Endothelial cell of umbilical vein (primary cell): Measurements from ENCODE around the gene MARK1. TPM values are rescaled to one million over a fixed set of nuclear protein-coding genes. Genes with fewer than 3 reads are reported as not detected.

Experiments used
- BruUV-seq: library from RNA; stranded (reverse); fragments of 400-500 nt; replicated peaks from 2 replicates; lab custom pipeline; 2021; lab: Mats Ljungman, UMichigan
- CTCF ChIA-PET: fragments of 300-600, 350-600 bp; sonication (Branson Sonifier 250); formaldehyde crosslinking; loops from one replicate; lab custom pipeline; 2021; ENCODE audit warnings: antibody characterized with exemption, inconsistent platforms; lab: Charles Lee
- POLR2A ChIA-PET: fragments of 300-600, 350-600 bp; sonication (Branson Sonifier 250); formaldehyde crosslinking; loops from one replicate; lab custom pipeline; 2021; ENCODE audit warnings: antibody characterized with exemption, inconsistent platforms; lab: Charles Lee
- DNase-seq: peaks from one replicate; pipeline ENCODE4 v3.0.0-alpha.2; 2011; ENCODE audit warnings: low read depth, low spot score
- FAIRE-seq: peaks from 2 replicates; lab custom pipeline; 2011; peaks lifted over from hg19 to GRCh38; lab: Jason Lieb, UNC
- H2AFZ ChIP-seq: 2 replicates; pipeline ENCODE4 v1.6.0; 2012; ENCODE audit warnings: low read depth, low read length, control low read depth, inconsistent platforms
- H3K27ac ChIP-seq: 2 replicates; pipeline ENCODE4 v1.5.1; 2011; ENCODE audit warnings: low read depth, mild to moderate bottlenecking, control low read depth, low read length, moderate library complexity; ENCODE audit not compliant: insufficient read depth
- H3K27me3 ChIP-seq, 2 experiments: 2 replicates each; pipeline versions ENCODE4 v1.6.0 to v1.6.1; 2011; ENCODE audit warnings: low read length in 2 of 2, mixed read lengths in 1 of 2; ENCODE audit not compliant: control insufficient read depth in 2 of 2, insufficient read depth in 2 of 2
- H3K36me3 ChIP-seq, 2 experiments: 2 replicates in 1 of 2; 3 replicates in 1 of 2; pipeline ENCODE4 v1.5.1; 2011; ENCODE audit warnings: low read length in 2 of 2, mild to moderate bottlenecking in 1 of 2, moderate library complexity in 1 of 2; ENCODE audit not compliant: control insufficient read depth in 2 of 2, insufficient read depth in 2 of 2; ENCODE audit errors: extremely low read depth in 1 of 2
- H3K4me1 ChIP-seq: 3 replicates; pipeline ENCODE4 v1.5.1; 2011; ENCODE audit warnings: mild to moderate bottlenecking, low read length; ENCODE audit not compliant: control insufficient read depth, insufficient read depth; ENCODE audit errors: extremely low read depth
- H3K4me2 ChIP-seq: 2 replicates; pipeline ENCODE4 v1.6.1; 2011; ENCODE audit warnings: low read length, control low read depth, mixed read lengths; ENCODE audit not compliant: insufficient read depth
- H3K4me3 ChIP-seq, 3 experiments: fragments of 200-600 bp in 1 of 3; sonication (generic), shearing (Covaris generic) in 1 of 3; replicated peaks in 1 of 3; 2 replicates each; pipeline ENCODE4 v1.5.1; 2011 to 2016; ENCODE audit warnings: control low read depth in 3 of 3, low read length in 3 of 3, mild to moderate bottlenecking in 2 of 3, inconsistent platforms in 1 of 3, low read depth in 1 of 3, moderate library complexity in 1 of 3; ENCODE audit not compliant: insufficient read depth in 1 of 3
- H3K79me2 ChIP-seq: 2 replicates; pipeline ENCODE4 v1.6.0; 2012; ENCODE audit warnings: low read length, inconsistent platforms; ENCODE audit not compliant: control insufficient read depth, insufficient read depth
- H3K9ac ChIP-seq: replicated peaks from 2 replicates; pipeline ENCODE3; 2011; ENCODE audit warnings: low read length, control low read depth; ENCODE audit not compliant: insufficient read depth; ENCODE audit errors: extremely low read depth
- H3K9me1 ChIP-seq: replicated peaks from 3 replicates; pipeline ENCODE4 v1.6.0; 2011; ENCODE audit warnings: mild to moderate bottlenecking, low read length; ENCODE audit not compliant: control insufficient read depth, insufficient read depth; ENCODE audit errors: extremely low read depth
- H3K9me3 ChIP-seq: replicated peaks from 2 replicates; pipeline ENCODE4 v1.5.1; 2012; ENCODE audit warnings: low read length, inconsistent platforms; ENCODE audit not compliant: control insufficient read depth, insufficient read depth
- H4K20me1 ChIP-seq: replicated peaks from 2 replicates; pipeline ENCODE3; 2011; ENCODE audit warnings: mild to moderate bottlenecking, low read length; ENCODE audit not compliant: control insufficient read depth, insufficient read depth; ENCODE audit errors: extremely low read depth
- CTCF ChIP-seq, 2 donors: IDR thresholded peaks; 1 replicate in 1 of 2; 2 replicates in 1 of 2; pipeline ENCODE4 v1.5.1; 2011; ENCODE audit warnings: low read length in 2 of 2, mild to moderate bottlenecking in 2 of 2, moderate library complexity in 2 of 2, control low read depth in 1 of 2, inconsistent platforms in 1 of 2, low read depth in 1 of 2; ENCODE audit not compliant: insufficient read depth in 1 of 2; ENCODE audit errors: extremely low read depth in 1 of 2
- EZH2 ChIP-seq: IDR thresholded peaks from 2 replicates; pipeline ENCODE4 v1.6.1; 2012; ENCODE audit warnings: borderline replicate concordance, low read depth, mild to moderate bottlenecking, moderate library complexity, low read length, inconsistent platforms; ENCODE audit not compliant: severe bottlenecking
- FOS ChIP-seq: IDR thresholded peaks from 2 replicates; pipeline ENCODE4 v1.6.1; 2011; ENCODE audit warnings: mild to moderate bottlenecking, low read length, moderate library complexity, borderline replicate concordance; ENCODE audit not compliant: insufficient read depth
- GATA2 ChIP-seq: IDR thresholded peaks from 2 replicates; pipeline ENCODE4 v1.7.0; 2011; ENCODE audit warnings: low read depth, mild to moderate bottlenecking, moderate library complexity, mixed read lengths, low read length; ENCODE audit not compliant: insufficient read length, insufficient read depth
- JUN ChIP-seq: IDR thresholded peaks from 2 replicates; pipeline ENCODE4 v1.6.1; 2011; ENCODE audit warnings: borderline replicate concordance, low read depth; ENCODE audit not compliant: insufficient read length, insufficient read depth
- MAX ChIP-seq: IDR thresholded peaks from 2 replicates; pipeline ENCODE4 v1.6.1; 2011; ENCODE audit not compliant: insufficient read depth, insufficient read length
- MYC ChIP-seq: IDR thresholded peaks from one replicate; pipeline ENCODE4 v1.6.1; 2011; ENCODE audit warnings: mild to moderate bottlenecking, low read depth, low read length
- POLR2A ChIP-seq: IDR thresholded peaks from 2 replicates; pipeline ENCODE4 v1.6.1; 2012; ENCODE audit warnings: low read depth, mild to moderate bottlenecking, control low read depth, low read length
- POLR2AphosphoS5 ChIP-seq: IDR thresholded peaks from 2 replicates; pipeline ENCODE4 v1.6.1; 2012; ENCODE audit warnings: low read depth, mild to moderate bottlenecking, control low read depth, low read length, moderate library complexity; ENCODE audit not compliant: insufficient read depth
- dilution Hi-C: fragments of 300-500 bp; cut with MboI; formaldehyde crosslinking; loops from one replicate; pipeline ENCODE4 v1.15.0; 2019; ENCODE audit warnings: low sequenced_read_pairs; ENCODE audit not compliant: extremely low pct_ligation_motif_present
- intact Hi-C: fragments of 100-400 bp; cut with micrococcal nuclease; formaldehyde crosslinking; loops from one replicate; pipeline ENCODE4 v1.10.0; 2022
- polyA plus RNA-seq, 4 experiments: library from polyadenylated mRNA; depleted of rRNA in 3 of 4; stranded (reverse) in 3 of 4; unstranded in 1 of 4; fragments of >200 nt; gene quantifications; 2 replicates each; pipeline versions ENCODE4 v1.2.1 to v1.2.3, GENCODE V29; 2011 to 2012; ENCODE audit warnings: missing spikeins in 1 of 4
- total RNA-seq: library from RNA; stranded (reverse); gene quantifications from 2 replicates; pipeline ENCODE4 v1.2.3, GENCODE V29; 2021

MARK1 gene
- total and polyA plus RNA-seq, 2 donors (not counting 3 experiments of a cell fraction or from before 2014, with no cell fraction given) = 1.2 to 5.5 TPM

GRCh38 chr1:220566869-220567268, 38.9 kb downstream of the MARK1 start:
- no peak for FAIRE-seq
- no peak overlapping the region for H3K4me2 ChIP-seq

More at GRCh38 chr1:220566869-220567268, 38.9 kb downstream of the MARK1 start:
- Histone ChIP-seq H3K4me3 (no peak overlapping the region), H3K4me1 (no peaks in the 10 kb centered on the region), H3K36me3 (no peaks in the 10 kb centered on the region), H3K9me3 (no peaks in the 10 kb centered on the region), H3K79me2 (no peaks in the 10 kb centered on the region), H2AFZ (no peak overlapping the region), H3K27me3 (no peaks in the 10 kb centered on the region), H3K9me1 (no peaks in the 10 kb centered on the region), H3K9ac (no peak overlapping the region), H4K20me1 (no peaks in the 10 kb centered on the region), H3K27ac (no peak overlapping the region)
- dilution Hi-C loops = no loop called here
- BruUV-seq = no TSS peak
- TF ChIP-seq CTCF (IDR thresholded peaks at IDR 0.05; ENCODE audit: extremely low read depth in 1 of 2, insufficient read depth in 1 of 2, low read depth in 1 of 2, low read length in 2 of 2) (no peak), MAX (no peak), GATA2 (no peak), FOS (no peak), JUN (no peak), EZH2 (no peak), POLR2A (no peak), MYC (no peak), POLR2AphosphoS5 (no peak)
- intact Hi-C loops = no loop called here
- POLR2A ChIA-PET = no interaction called here
- CTCF ChIA-PET = interaction anchor here (0.9 kb wide), 1 partner anchor 31 kb away, joined by 3 read pairs; no protein-coding TSS in a partner anchor
- no peak for DNase-seq
